WTC11 (cell line): ENCODE data around the gene DUOX1.

Experiments
- TF ChIP-seq, protein P1 (sequence below): fragments of 200-600 bp; IDR thresholded peaks from 2 replicates; pipeline ENCODE4 v1.8.0; 2022; ENCODE audit warnings: antibody characterized with exemption
- TF ChIP-seq, protein P2 (sequence below): sonication (generic); formaldehyde crosslinking; IDR thresholded peaks from 2 replicates; pipeline ENCODE4 v1.8.1; 2022; ENCODE audit warnings: mild to moderate bottlenecking, missing genetic modification reagents, moderate library complexity, borderline replicate concordance

DNA sequence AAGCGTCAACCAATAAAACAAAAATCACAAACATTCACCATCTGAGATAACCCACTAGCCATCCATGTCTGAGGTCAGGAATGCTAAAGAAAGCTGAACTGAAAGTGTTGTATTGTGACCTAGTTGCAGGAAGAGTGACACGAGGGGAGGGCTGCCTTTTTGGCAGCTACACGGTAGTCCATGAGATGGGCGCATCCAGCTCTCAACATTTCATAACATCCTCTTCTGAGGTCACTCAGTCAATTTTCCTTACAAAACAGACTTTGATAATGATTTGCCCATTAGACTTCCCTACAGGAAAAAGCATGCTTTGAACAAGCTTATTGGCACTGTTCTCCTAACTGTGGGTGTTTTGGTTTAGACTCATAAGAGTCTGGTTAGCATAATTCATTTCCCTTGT is 73.4 kb downstream of the DUOX1 start:
- TF ChIP-seq, protein P1, sequence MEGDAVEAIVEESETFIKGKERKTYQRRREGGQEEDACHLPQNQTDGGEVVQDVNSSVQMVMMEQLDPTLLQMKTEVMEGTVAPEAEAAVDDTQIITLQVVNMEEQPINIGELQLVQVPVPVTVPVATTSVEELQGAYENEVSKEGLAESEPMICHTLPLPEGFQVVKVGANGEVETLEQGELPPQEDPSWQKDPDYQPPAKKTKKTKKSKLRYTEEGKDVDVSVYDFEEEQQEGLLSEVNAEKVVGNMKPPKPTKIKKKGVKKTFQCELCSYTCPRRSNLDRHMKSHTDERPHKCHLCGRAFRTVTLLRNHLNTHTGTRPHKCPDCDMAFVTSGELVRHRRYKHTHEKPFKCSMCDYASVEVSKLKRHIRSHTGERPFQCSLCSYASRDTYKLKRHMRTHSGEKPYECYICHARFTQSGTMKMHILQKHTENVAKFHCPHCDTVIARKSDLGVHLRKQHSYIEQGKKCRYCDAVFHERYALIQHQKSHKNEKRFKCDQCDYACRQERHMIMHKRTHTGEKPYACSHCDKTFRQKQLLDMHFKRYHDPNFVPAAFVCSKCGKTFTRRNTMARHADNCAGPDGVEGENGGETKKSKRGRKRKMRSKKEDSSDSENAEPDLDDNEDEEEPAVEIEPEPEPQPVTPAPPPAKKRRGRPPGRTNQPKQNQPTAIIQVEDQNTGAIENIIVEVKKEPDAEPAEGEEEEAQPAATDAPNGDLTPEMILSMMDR: no peak
- TF ChIP-seq, protein P2, sequence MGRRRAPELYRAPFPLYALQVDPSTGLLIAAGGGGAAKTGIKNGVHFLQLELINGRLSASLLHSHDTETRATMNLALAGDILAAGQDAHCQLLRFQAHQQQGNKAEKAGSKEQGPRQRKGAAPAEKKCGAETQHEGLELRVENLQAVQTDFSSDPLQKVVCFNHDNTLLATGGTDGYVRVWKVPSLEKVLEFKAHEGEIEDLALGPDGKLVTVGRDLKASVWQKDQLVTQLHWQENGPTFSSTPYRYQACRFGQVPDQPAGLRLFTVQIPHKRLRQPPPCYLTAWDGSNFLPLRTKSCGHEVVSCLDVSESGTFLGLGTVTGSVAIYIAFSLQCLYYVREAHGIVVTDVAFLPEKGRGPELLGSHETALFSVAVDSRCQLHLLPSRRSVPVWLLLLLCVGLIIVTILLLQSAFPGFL (CRISPR knock-in tag): no peak
